Astrocyte (in vitro differentiated cells and primary cell): Measurements from ENCODE around the gene C1QTNF3.

Experiments used
- EZH2 ChIP-seq: IDR thresholded peaks from 2 replicates; pipeline ENCODE4 v1.6.1; 2012; ENCODE audit warnings: mild to moderate bottlenecking, low read length, inconsistent platforms; ENCODE audit not compliant: insufficient read depth
- TF ChIP-seq, protein P1 (sequence below): IDR thresholded peaks from 2 replicates; pipeline ENCODE4 v1.5.1; 2011; ENCODE audit warnings: low read depth, mild to moderate bottlenecking, inconsistent platforms, low read length, moderate library complexity; ENCODE audit not compliant: insufficient read depth

DNA sequence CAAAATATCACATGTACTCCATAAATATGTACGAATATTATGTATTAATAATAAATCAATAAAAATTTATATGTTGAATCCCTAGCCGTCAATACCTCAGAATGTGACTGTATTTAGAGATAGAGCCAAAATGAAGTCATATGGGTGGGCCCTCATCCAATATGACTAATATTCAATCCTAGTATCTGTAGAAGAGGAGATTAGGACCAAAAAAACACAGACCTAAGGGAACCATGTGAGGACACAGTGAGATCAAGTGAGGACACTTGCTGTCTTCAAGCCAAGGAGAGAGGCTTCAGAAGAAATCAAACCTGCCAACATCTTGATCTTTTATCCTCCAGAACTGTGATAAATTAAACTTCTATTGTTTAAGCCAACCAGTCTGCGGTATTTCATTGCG lies 31.5 kb downstream of the C1QTNF3 start:
- TF ChIP-seq, protein P1, sequence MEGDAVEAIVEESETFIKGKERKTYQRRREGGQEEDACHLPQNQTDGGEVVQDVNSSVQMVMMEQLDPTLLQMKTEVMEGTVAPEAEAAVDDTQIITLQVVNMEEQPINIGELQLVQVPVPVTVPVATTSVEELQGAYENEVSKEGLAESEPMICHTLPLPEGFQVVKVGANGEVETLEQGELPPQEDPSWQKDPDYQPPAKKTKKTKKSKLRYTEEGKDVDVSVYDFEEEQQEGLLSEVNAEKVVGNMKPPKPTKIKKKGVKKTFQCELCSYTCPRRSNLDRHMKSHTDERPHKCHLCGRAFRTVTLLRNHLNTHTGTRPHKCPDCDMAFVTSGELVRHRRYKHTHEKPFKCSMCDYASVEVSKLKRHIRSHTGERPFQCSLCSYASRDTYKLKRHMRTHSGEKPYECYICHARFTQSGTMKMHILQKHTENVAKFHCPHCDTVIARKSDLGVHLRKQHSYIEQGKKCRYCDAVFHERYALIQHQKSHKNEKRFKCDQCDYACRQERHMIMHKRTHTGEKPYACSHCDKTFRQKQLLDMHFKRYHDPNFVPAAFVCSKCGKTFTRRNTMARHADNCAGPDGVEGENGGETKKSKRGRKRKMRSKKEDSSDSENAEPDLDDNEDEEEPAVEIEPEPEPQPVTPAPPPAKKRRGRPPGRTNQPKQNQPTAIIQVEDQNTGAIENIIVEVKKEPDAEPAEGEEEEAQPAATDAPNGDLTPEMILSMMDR, result no peak
- no peak for TF ChIP-seq EZH2
